GM19099 (cell line): Measurements from ENCODE around the gene SUGCT.

Source experiments
- POLR2A ChIP-seq: IDR thresholded peaks from 3 replicates; pipeline ENCODE4 v1.6.1; 2011; ENCODE audit warnings: low read depth; ENCODE audit not compliant: insufficient read length; ENCODE audit errors: extremely low read depth

The SUGCT gene

GRCh38 chr7:40569326-40569725, 434.5 kb downstream of the SUGCT start:
- TF ChIP-seq POLR2A: no peak

- TF ChIP-seq POLR2A: no peak
These were observed 435.4 kb downstream of the SUGCT start for GRCh38 chr7:40570223-40570622.

GRCh38 chr7:40571796-40572195, 437.0 kb downstream of the SUGCT start:
- TF ChIP-seq POLR2A: no peak

GRCh38 chr7:40572810-40573465, 438.1 kb downstream of the SUGCT start:
- no peak for TF ChIP-seq POLR2A

GRCh38 chr7:40579401-40579800, 444.6 kb downstream of the SUGCT start:
- no peak for TF ChIP-seq POLR2A

- no peak for TF ChIP-seq POLR2A
These were observed 446.0 kb downstream of the SUGCT start for GRCh38 chr7:40580776-40581175.

GRCh38 chr7:40582539-40582938, 447.7 kb downstream of the SUGCT start:
- no peak for TF ChIP-seq POLR2A

GRCh38 chr7:40583667-40584444, 449.1 kb downstream of the SUGCT start:
- TF ChIP-seq POLR2A: no peak

GRCh38 chr7:40584667-40585433, 450.0 kb downstream of the SUGCT start:
- no peak for TF ChIP-seq POLR2A

GRCh38 chr7:40586197-40586596, 451.4 kb downstream of the SUGCT start:
- no peak for TF ChIP-seq POLR2A

GRCh38 chr7:40587419-40587818, 452.6 kb downstream of the SUGCT start:
- TF ChIP-seq POLR2A: no peak

GRCh38 chr7:40595129-40595528, 460.3 kb downstream of the SUGCT start:
- TF ChIP-seq POLR2A: no peak

- no peak for TF ChIP-seq POLR2A
These were observed 461.0 kb downstream of the SUGCT start for GRCh38 chr7:40595832-40596231.

GRCh38 chr7:40597517-40597916, 462.7 kb downstream of the SUGCT start:
- TF ChIP-seq POLR2A: no peak

GRCh38 chr7:40598915-40599314, 464.1 kb downstream of the SUGCT start:
- TF ChIP-seq POLR2A: no peak

- no peak for TF ChIP-seq POLR2A
These were observed 465.0 kb downstream of the SUGCT start for GRCh38 chr7:40599836-40600235.
